ENCODE results near the gene TJP1.
"Not testable (repeated sequence)": the region's sequence is repeated elsewhere in the genome, so short reads cannot be mapped to it uniquely, and the experiment has no call there.

TJP1 gene

GRCh38 chr15:29681166-29681845 lies 141.0 kb downstream of the TJP1 start:
- DNase-seq (ENCODE audit: low spot score), result no peak

GRCh38 chr15:29680465-29681165 lies 141.7 kb downstream of the TJP1 start:
- DNase-seq (ENCODE audit: low spot score), result no peak

GRCh38 chr15:29678504-29679034 lies 143.7 kb downstream of the TJP1 start:
- no peak for DNase-seq (ENCODE audit: low spot score)

GRCh38 chr15:29677871-29678461 lies 144.3 kb downstream of the TJP1 start:
- no peak for DNase-seq (ENCODE audit: low spot score)

GRCh38 chr15:29677455-29677854 lies 144.8 kb downstream of the TJP1 start:
- DNase-seq (ENCODE audit: low spot score), result no peak

- DNase-seq (ENCODE audit: low spot score), result no peak
These were observed 145.3 kb downstream of the TJP1 start for GRCh38 chr15:29676961-29677402.

- not testable (repeated sequence) for DNase-seq (ENCODE audit: low spot score)
These were observed 145.8 kb downstream of the TJP1 start for GRCh38 chr15:29676374-29676960.

- DNase-seq (ENCODE audit: low spot score), result no peak
These were observed 146.4 kb downstream of the TJP1 start for GRCh38 chr15:29675791-29676301.

GRCh38 chr15:29674661-29675533 lies 147.4 kb downstream of the TJP1 start:
- peak; percentile 66 for DNase-seq (ENCODE audit: low spot score)

- no peak for DNase-seq (ENCODE audit: low spot score)
These were observed 149.1 kb downstream of the TJP1 start for GRCh38 chr15:29672923-29673809.

- DNase-seq (ENCODE audit: low spot score), result no peak
These were observed 149.8 kb downstream of the TJP1 start for GRCh38 chr15:29672446-29672845.

GRCh38 chr15:29672046-29672445 lies 150.2 kb downstream of the TJP1 start:
- not testable (repeated sequence) for DNase-seq (ENCODE audit: low spot score)

- DNase-seq (ENCODE audit: low spot score), result no peak
These were observed 151.0 kb downstream of the TJP1 start for GRCh38 chr15:29670998-29671981.

GRCh38 chr15:29670266-29670665 lies 152.0 kb downstream of the TJP1 start:
- DNase-seq (ENCODE audit: low spot score), result no peak

- no peak for DNase-seq (ENCODE audit: low spot score)
These were observed 152.4 kb downstream of the TJP1 start for GRCh38 chr15:29669823-29670222.

GRCh38 chr15:29668120-29668602 lies 154.1 kb downstream of the TJP1 start:
- DNase-seq (ENCODE audit: low spot score), result peak; percentile 70

GRCh38 chr15:29666241-29666640 lies 156.0 kb downstream of the TJP1 start:
- DNase-seq (ENCODE audit: low spot score), result no peak

GRCh38 chr15:29665444-29666003 lies 156.7 kb downstream of the TJP1 start:
- DNase-seq (ENCODE audit: low spot score), result no peak

- no peak for DNase-seq (ENCODE audit: low spot score)
These were observed 157.9 kb downstream of the TJP1 start for GRCh38 chr15:29664406-29664805.

All from HuH-7.5 (cell line).